Activated CD4-positive, alpha-beta memory T cell treated with anti-CD3 and anti-CD28 coated beads, Interleukin-2, amount 10 ng/mL, durations not matched to agents 7 days and 5 days (primary cell): ENCODE data around the gene ASB10. TPM values are rescaled to one million over a fixed set of nuclear protein-coding genes. Genes with fewer than 3 reads are reported as not detected.

Experiments used
- CTCF ChIA-PET: fragments of 350-600 bp; sonication (Branson Sonifier 250); formaldehyde crosslinking; loops from one replicate; lab custom pipeline; 2021; ENCODE audit warnings: antibody characterized with exemption, inconsistent platforms; lab: Charles Lee
- POLR2A ChIA-PET: fragments of 350-600 bp; sonication (Branson Sonifier 250); formaldehyde crosslinking; loops from one replicate; lab custom pipeline; 2021; ENCODE audit warnings: antibody characterized with exemption; lab: Charles Lee
- DNase-seq: peaks from one replicate; pipeline ENCODE4 v3.0.0-alpha.2; 2020
- H3K27ac Mint-ChIP-seq: one replicate; pipeline ENCODE4 v1.8.0; 2021; ENCODE audit warnings: mild to moderate bottlenecking, mixed read lengths
- H3K27me3 Mint-ChIP-seq: one replicate; pipeline ENCODE4 v1.8.0; 2021; ENCODE audit warnings: mixed read lengths
- H3K36me3 Mint-ChIP-seq: one replicate; pipeline ENCODE4 v1.8.0; 2021; ENCODE audit warnings: low read depth, mixed read lengths
- H3K4me1 Mint-ChIP-seq: one replicate; pipeline ENCODE4 v1.8.0; 2021; ENCODE audit warnings: mixed read lengths
- H3K4me3 Mint-ChIP-seq: one replicate; pipeline ENCODE4 v1.8.0; 2021; ENCODE audit warnings: mild to moderate bottlenecking, mixed read lengths
- H3K9me3 Mint-ChIP-seq: one replicate; pipeline ENCODE4 v1.8.0; 2021; ENCODE audit warnings: mixed read lengths
- total RNA-seq, 2 experiments: library from RNA; stranded (reverse); gene quantifications; one replicate each; pipeline ENCODE4 v1.2.3, GENCODE V29; 2021

Gene ASB10
- total RNA-seq, 2 experiments from 2014 or later, result not detected

DNA sequence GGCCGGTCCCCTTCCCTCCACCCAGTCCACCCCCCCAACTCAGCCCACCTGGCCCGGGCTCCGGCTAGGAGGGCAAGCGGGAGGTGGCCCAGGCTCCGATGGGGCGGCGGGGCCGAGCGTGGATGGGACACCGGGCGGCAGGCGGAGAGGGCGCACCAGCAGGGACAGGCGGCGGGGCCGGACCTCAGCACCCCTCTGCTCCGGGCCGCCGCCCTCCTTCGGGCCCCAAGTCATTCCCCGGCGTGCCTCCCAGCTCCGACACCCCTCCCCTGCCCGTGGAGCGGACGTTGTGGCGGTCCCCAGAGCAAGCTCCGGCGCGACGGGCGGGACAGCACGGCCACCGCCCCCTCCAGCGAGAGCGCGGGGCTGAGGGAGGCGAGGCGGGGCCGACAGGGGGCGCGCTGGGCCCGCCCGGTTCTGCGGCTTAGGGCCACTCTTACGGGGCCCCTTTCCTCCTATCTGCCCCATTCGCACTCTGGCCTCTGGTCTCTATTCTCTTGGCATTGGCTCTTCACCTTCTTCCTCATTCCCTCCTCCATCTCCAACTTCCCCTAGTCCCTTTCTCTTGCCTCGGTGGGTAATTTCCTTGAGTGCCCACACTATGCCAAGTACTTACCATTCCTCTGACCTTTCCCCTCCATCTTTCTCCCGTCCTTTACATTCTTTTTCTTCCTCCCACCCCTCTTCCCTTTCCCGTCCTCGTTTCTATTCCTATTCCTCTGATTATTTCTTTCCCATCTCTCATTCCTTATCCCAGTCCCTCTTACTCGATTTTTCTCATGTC, 18.9 kb downstream of the ASB10 start:
- POLR2A ChIA-PET, result no interaction called here
- H3K27ac Mint-ChIP-seq, result no peak overlapping the region

DNA sequence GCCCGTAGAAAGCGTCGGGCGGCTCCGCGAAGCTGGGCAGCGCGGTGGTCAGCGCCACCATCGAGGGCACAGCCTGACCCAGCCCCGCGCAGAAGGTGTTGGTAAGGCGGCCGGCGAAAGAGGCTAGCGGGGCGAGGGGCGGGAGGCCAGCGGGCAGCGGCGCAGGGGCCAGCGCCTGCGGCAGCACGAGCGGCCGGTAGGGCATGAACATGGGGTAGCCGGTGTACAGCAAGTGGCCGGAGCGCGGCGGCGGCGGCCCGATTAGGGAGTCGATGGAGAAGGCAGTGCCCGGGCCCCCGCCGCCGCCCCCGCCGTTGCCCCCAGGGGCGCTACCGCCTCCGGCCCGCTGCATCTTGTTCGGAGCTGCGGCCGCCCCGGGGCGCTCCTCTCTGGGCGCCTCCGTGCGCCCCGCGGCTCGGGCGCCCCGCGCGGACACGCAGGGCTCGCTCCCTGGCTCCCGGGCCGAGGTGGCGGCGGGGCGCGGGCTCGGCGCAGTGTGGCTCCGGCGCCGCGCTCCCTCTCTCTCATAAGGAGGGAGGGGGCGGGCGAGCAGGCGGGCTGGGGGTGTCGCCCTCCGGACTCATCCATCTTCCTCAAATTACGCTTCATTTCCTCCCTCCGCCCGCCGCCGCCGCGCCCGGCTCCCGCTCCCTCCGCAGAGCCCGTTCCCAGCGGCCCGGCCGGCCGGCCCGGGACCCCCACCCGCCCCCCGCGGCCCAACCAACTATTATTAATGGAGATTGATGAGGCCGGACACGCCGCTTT, 19.7 kb downstream of the ASB10 start, which contains the start of gene GBX1:
Gene GBX1, minus strand, starts transcription at position 498 of the 765 bp plus-strand sequence. Its CDS starts 146 bp downstream, at position 352.
- Mint-ChIP-seq H3K36me3 (no peaks in the 10 kb centered on the region), H3K27me3 (peaks cover 36% of the 10 kb centered on the region), H3K4me3 (peak within 1 kb of the TSS; percentile 53), H3K9me3 (no peaks in the 10 kb centered on the region), H3K4me1 (peaks cover 7% of the 10 kb centered on the region), H3K27ac (no peak within 1 kb of the TSS)
- ChIA-PET CTCF (interaction anchor here (0.6 to 2.5 kb wide), 11 partner anchors 10 to 77 kb away, joined by 3 to 11 read pairs (median 3); partner anchors contain the start of gene ABCF2), POLR2A (no interaction called here)
- no peak for DNase-seq

More for the DNA sequence above, 18.9 kb downstream of the ASB10 start:
- Mint-ChIP-seq H3K4me3 (peak overlapping the region; percentile 53), H3K36me3 (no peaks in the 10 kb centered on the region), H3K4me1 (peaks cover 9% of the 10 kb centered on the region), H3K9me3 (no peaks in the 10 kb centered on the region), H3K27me3 (peaks cover 43% of the 10 kb centered on the region)
- CTCF ChIA-PET, result interaction anchor here (0.6 to 2.5 kb wide), 12 partner anchors 9 to 140 kb away, joined by 3 to 10 read pairs (median 3); partner anchors contain the start of genes ABCB8 and ABCF2
- DNase-seq, result peak; percentile 63

DNA sequence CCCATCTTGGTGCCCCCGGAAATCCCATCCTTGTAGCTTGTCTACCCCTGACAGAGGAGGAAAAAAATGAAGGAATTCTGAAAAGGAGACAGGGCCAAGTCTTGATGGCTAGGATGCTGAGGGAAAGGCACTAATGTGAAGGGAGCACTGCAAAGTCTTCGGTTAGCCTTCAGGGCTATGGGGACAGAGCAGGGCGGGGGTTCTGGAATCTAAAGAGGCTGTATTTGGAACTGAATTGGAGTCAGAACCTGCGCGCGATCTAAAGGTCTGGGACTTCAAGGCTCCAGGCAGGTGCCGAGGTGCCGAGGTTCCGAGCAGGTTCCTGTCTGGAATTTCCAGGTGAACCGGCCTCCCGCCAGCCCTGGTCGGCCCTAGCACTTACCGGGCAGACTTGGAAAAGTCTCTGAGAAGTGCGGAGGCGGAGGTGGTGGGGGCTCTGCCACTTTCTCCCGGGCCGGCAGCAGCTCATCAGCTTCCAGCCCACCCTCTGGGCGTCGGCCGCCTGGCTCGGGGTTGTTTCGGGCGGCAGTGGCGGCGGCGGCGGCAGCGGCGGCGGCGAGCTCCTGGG, 20.3 kb downstream of the ASB10 start:
- CTCF ChIA-PET, result interaction anchor here (1.4 to 2.9 kb wide), 3 partner anchors 43 to 138 kb away, joined by 4 to 12 read pairs (median 11); no protein-coding TSS in a partner anchor

DNA sequence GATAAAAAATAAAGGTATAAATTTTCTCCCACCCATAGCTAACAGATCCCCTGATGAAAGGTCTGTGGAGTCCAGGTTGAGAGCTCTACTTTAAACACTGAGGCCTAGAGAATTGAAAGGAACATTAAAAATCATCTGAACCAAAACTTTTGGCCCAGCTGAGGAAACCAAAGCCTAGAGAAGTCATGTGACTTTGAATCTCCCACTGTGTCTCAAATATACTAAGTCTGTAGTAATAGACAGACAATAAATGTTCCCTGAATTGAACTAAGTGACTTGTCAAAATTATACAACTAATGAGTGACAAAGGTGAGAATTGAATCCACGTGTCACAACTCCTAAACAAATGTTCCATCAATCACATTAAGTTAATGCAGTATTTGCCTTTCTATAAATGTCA, 25.3 kb downstream of the ASB10 start:
- Mint-ChIP-seq H3K27me3 (peaks cover 13% of the 10 kb centered on the region), H3K9me3 (no peaks in the 10 kb centered on the region), H3K36me3 (no peaks in the 10 kb centered on the region), H3K4me1 (peaks cover 1% of the 10 kb centered on the region), H3K27ac (no peak overlapping the region), H3K4me3 (no peak overlapping the region)
- CTCF ChIA-PET, result interaction anchor here (1.5 kb wide), 1 partner anchor 10 kb away, joined by 3 read pairs; no protein-coding TSS in a partner anchor
- DNase-seq, result no peak
- POLR2A ChIA-PET, result no interaction called here

More for the DNA sequence above, 20.3 kb downstream of the ASB10 start:
- no peaks in the 10 kb centered on the region for H3K9me3 Mint-ChIP-seq
- H3K4me3 Mint-ChIP-seq, result no peak overlapping the region
- peaks cover 31% of the 10 kb centered on the region for H3K27me3 Mint-ChIP-seq
- no peak for DNase-seq
- H3K27ac Mint-ChIP-seq, result no peak overlapping the region
- POLR2A ChIA-PET, result no interaction called here
- H3K4me1 Mint-ChIP-seq, result peaks cover 7% of the 10 kb centered on the region
- no peaks in the 10 kb centered on the region for H3K36me3 Mint-ChIP-seq

DNA sequence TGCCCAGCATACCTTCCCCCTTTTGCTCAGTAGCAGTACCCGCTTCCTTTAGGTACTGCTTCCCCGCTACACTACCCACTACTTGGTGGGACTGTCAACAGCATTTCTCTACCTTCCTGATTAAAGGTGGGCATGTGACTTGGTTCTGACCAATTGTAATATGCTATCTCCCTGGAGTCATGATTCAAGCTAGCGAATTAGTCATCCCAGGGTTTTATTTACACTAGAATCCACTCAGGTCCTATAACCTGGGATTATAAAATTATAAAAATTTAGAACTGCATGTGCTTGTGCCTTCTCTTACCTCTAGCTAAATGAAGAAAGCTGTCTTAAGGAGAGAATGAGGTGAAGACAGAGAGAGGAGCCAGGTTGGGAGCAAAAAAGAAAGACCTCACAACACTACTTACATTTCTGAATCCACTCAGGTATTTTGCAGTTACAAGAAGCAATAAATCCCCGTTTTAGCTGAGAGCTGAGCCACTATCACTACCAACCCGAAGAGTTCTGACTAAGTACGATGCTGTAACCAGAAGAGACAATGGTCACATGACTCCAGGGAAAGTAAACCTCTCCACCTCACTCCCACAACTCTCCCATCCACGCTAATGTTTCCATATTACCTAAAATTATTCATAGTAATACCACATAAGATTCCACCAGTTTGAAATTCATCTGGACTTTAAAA, 29.3 kb downstream of the ASB10 start:
- Mint-ChIP-seq H3K27me3 (peaks cover 34% of the 10 kb centered on the region), H3K4me3 (no peak overlapping the region), H3K4me1 (no peaks in the 10 kb centered on the region), H3K36me3 (no peaks in the 10 kb centered on the region), H3K27ac (no peak overlapping the region), H3K9me3 (no peaks in the 10 kb centered on the region)
- DNase-seq, result no peak
- CTCF ChIA-PET, result interaction anchor here (0.7 to 1.9 kb wide), 3 partner anchors 34 to 89 kb away, joined by 3 to 6 read pairs (median 5); no protein-coding TSS in a partner anchor
- POLR2A ChIA-PET, result no interaction called here

DNA sequence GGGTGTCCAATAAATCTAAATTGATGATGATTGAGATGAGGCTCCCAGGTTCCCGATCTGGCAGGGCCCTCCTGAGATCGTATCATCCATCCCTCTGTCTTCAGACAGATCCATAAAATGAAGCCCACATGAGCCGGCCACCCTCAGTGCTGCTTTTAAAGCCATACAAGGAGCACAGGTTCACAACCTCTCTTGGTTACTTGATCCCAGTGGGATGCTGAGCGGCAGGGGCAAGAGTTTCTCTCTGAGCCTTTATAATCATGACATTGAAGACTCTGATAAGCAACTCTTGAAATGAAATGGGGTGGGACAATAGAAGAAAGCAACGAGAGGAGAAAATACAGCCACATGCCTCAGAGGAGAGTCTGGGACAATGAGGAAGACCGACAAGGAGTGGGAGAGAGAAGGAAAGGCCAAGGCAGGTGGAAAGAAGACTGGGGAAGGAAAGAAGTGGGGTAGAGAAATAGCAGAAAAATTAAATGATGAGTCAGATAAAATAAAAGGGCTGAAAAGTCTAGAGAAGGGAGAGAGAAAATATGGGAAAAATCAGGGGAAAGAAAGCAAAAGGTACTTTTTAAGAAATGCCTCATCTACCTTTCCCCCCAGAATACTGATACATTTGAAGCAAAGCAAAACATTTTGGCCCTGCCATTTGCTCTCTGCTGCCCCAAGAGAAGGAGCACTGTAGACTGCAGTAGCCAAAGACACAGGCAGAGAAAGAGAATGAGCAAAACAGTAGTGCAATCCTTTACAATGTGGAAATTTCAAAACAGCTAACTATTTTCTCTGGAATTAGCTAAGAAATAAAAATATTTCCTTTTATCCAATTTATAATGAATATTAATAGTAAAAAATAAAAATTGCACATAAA, 34.2 kb downstream of the ASB10 start:
- Mint-ChIP-seq H3K36me3 (no peaks in the 10 kb centered on the region), H3K9me3 (no peaks in the 10 kb centered on the region), H3K27me3 (peaks cover 31% of the 10 kb centered on the region), H3K4me1 (no peaks in the 10 kb centered on the region), H3K27ac (no peak overlapping the region), H3K4me3 (no peak overlapping the region)
- POLR2A ChIA-PET, result no interaction called here
- no peak for DNase-seq
- CTCF ChIA-PET, result interaction anchor here (0.8 kb wide), 1 partner anchor 168 kb away, joined by 4 read pairs; no protein-coding TSS in a partner anchor

DNA sequence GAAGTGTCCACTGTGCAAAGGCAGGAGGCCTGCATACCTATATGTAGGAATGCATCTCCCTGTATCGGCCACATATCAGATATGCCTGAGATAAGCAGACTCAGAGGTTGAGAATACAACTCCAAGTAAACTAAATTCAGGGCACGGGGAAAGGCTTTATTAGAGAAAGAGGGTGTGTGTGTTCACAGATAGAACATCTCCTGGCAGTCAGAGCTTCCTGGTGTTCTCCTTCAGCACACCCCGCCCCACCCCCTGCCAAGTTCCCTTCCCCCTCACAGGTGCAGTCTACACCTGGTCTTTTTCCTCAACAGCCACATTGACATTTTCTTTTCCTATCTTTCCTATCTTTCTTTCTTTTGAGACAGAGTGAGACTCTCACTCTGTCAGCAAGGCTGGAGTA, 36.7 kb downstream of the ASB10 start:
- H3K4me3 Mint-ChIP-seq, result no peak overlapping the region
- no peaks in the 10 kb centered on the region for H3K9me3 Mint-ChIP-seq
- H3K27ac Mint-ChIP-seq, result no peak overlapping the region
- CTCF ChIA-PET, result interaction anchor here (0.5 to 1.8 kb wide), 2 partner anchors 9 to 27 kb away, joined by 3 to 5 read pairs; no protein-coding TSS in a partner anchor
- peaks cover 17% of the 10 kb centered on the region for H3K27me3 Mint-ChIP-seq
- DNase-seq, result no peak
- H3K36me3 Mint-ChIP-seq, result no peaks in the 10 kb centered on the region
- POLR2A ChIA-PET, result no interaction called here
- H3K4me1 Mint-ChIP-seq, result no peaks in the 10 kb centered on the region

DNA sequence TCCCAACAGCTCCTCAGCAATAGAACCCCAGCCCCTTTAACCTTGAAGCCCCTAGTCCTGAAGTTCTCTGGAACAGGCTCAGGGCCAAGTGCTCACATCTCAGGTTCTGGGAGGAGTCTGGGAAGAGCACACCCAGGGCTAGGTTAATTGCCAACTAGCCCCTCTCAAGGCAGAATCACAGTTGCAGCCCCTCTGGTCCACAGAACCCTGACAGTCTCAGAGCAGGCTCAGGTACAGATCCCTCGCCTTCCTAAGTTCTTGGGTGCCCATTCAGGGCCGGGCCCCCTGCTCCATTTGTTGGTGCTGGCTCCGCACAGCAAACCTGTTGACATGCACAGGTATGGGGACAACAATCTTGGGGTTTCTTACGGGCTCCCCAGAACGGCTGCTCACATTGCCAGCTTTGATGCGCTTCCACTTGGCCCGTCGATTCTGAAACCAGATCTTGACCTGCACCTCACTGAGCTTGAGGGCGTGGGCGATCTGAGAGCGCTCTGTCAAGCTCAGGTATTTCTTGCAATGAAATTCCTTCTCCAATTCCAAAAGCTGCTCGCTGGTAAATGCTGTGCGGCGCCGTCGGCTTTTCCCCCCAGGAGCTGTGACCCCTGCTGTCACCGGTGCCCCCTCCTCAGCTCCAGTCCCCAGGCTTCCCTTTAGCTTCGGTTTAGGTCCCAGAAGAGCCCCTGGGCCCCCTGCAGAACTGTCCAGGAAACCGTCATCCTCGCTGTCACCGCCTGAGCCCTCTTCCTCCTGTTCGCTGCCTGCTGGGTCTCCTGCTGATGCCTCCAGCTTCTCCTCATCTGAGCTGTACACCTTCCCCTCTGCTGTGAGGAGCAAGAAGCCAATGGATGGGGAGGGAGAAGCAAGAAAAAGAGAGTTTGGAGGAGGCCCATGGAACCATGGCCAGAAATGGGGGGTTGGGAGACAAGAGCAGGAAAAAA, 38.5 kb downstream of the ASB10 start:
- DNase-seq, result no peak
- no peaks in the 10 kb centered on the region for H3K9me3 Mint-ChIP-seq
- peaks cover 6% of the 10 kb centered on the region for H3K27me3 Mint-ChIP-seq
- H3K36me3 Mint-ChIP-seq, result no peaks in the 10 kb centered on the region
- no peak overlapping the region for H3K27ac Mint-ChIP-seq
- CTCF ChIA-PET, result interaction anchor here (1.1 to 2.7 kb wide), 2 partner anchors 21 to 25 kb away, joined by 4 to 9 read pairs; no protein-coding TSS in a partner anchor
- POLR2A ChIA-PET, result no interaction called here
- H3K4me3 Mint-ChIP-seq, result no peak overlapping the region
- no peaks in the 10 kb centered on the region for H3K4me1 Mint-ChIP-seq

DNA sequence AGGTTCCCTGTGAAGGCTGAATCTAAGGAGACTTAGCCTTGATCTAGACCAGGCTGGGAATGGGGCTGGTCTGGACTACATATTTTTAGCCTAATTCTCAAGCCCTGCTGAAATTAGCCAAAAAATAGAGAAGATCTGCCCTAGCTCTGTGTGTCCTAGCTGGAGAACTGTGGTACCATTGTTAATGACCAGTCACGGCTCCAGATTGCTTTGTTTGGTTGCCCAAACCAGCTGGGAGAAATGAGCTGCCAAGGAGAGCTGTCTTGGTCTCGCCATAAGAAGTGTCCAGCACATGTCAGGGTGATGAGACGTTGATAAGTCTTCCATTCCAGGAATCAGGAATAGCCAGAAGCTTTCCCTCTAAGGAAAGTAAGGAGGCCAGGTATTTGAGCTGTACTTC, 40.3 kb downstream of the ASB10 start:
- no peak for DNase-seq
- H3K27me3 Mint-ChIP-seq, result peaks cover 6% of the 10 kb centered on the region
- POLR2A ChIA-PET, result no interaction called here
- no peaks in the 10 kb centered on the region for H3K9me3 Mint-ChIP-seq
- H3K4me1 Mint-ChIP-seq, result no peaks in the 10 kb centered on the region
- H3K4me3 Mint-ChIP-seq, result no peak overlapping the region
- CTCF ChIA-PET, result interaction anchor here (1.1 to 2.7 kb wide), 2 partner anchors 23 to 97 kb away, joined by 4 to 9 read pairs; no protein-coding TSS in a partner anchor
- no peaks in the 10 kb centered on the region for H3K36me3 Mint-ChIP-seq
- H3K27ac Mint-ChIP-seq, result no peak overlapping the region

DNA sequence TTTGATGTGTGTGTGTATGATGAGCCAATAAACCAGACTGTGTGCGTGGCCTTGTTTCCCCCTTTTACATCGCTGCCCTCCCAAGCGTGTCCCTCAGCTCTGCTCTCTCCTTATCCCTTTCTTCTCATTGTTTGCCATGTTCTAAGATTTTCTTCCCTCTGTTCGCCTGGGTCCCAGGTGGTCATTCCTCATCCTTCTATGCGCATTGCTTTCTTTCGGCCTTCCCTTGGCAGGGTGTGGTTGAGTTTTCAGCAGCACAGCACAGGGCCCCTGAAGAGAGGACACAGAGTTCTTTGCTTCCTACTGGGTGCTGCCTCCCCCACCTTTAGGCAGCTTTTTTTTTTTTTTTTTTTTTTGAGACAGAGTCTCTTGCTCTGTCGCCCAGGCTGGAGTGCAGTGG, 42.7 kb downstream of the ASB10 start:
- Mint-ChIP-seq H3K27me3 (peaks cover 2% of the 10 kb centered on the region), H3K4me3 (no peak overlapping the region), H3K4me1 (no peaks in the 10 kb centered on the region), H3K36me3 (no peaks in the 10 kb centered on the region), H3K27ac (no peak overlapping the region), H3K9me3 (no peaks in the 10 kb centered on the region)
- POLR2A ChIA-PET, result no interaction called here
- DNase-seq, result no peak
- CTCF ChIA-PET, result interaction anchor here (0.8 kb wide), 1 partner anchor 20 kb away, joined by 3 read pairs; no protein-coding TSS in a partner anchor
